Epithelial cell of esophagus (primary cell): ENCODE data around the gene OGDHL.

ENCODE experiments used
- DNase-seq: peaks from one replicate; pipeline ENCODE4 v3.0.0; 2010; ENCODE audit warnings: low read depth
- H3K4me3 ChIP-seq: 2 replicates; pipeline ENCODE4 v1.5.1; 2011; ENCODE audit warnings: mild to moderate bottlenecking, low read length, control low read depth
- TF ChIP-seq, protein P1 (sequence below): IDR thresholded peaks from 2 replicates; pipeline ENCODE4 v1.5.1; 2011; ENCODE audit warnings: low read depth, mild to moderate bottlenecking, low read length, control low read depth, inconsistent platforms; ENCODE audit not compliant: insufficient read depth; ENCODE audit errors: missing control alignments

The OGDHL gene

DNA sequence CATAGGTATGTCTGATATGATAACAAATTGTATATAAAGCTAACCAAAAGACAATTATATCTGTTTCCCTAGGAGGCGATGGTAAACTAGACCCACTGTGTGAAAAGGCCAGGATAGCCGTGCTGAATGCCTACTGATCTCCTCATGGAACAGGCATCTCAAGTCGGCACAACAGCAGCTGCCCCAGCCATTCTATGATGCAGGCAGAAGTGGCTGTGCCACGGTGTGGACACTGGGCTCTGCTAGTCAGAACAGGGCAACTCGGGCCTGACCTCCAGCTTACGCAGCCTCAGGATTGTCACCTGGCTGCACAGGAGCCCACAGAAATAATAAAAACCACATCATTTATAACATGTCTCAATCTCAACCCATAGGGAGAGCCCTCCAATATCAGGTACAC is 67.7 kb downstream of the OGDHL start:
- DNase-seq, result no peak
- H3K4me3 ChIP-seq, result no peak overlapping the region
- TF ChIP-seq, protein P1, sequence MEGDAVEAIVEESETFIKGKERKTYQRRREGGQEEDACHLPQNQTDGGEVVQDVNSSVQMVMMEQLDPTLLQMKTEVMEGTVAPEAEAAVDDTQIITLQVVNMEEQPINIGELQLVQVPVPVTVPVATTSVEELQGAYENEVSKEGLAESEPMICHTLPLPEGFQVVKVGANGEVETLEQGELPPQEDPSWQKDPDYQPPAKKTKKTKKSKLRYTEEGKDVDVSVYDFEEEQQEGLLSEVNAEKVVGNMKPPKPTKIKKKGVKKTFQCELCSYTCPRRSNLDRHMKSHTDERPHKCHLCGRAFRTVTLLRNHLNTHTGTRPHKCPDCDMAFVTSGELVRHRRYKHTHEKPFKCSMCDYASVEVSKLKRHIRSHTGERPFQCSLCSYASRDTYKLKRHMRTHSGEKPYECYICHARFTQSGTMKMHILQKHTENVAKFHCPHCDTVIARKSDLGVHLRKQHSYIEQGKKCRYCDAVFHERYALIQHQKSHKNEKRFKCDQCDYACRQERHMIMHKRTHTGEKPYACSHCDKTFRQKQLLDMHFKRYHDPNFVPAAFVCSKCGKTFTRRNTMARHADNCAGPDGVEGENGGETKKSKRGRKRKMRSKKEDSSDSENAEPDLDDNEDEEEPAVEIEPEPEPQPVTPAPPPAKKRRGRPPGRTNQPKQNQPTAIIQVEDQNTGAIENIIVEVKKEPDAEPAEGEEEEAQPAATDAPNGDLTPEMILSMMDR, result no peak

DNA sequence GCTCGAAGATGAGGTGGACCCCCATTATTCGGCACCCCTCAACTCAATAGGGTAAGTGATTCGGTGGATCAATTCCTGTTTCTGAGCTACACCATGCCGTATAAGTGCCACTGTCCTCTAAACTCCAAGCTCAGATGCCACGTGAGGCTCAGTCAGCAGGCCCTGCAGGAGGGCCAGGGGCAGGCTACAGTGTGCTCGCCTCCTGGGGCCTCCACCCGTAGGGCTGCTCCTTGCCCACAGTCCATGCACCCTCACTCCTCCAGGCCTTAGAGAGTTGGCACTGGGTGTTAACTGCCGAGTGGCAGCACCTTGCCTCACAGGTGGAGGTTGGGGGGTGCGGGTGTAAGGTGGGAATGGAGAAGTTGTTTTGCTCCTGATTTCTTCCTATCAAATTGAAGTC is 70.5 kb downstream of the OGDHL start:
- no peak for DNase-seq
- no peak overlapping the region for H3K4me3 ChIP-seq
- TF ChIP-seq, protein P1, result no peak

DNA sequence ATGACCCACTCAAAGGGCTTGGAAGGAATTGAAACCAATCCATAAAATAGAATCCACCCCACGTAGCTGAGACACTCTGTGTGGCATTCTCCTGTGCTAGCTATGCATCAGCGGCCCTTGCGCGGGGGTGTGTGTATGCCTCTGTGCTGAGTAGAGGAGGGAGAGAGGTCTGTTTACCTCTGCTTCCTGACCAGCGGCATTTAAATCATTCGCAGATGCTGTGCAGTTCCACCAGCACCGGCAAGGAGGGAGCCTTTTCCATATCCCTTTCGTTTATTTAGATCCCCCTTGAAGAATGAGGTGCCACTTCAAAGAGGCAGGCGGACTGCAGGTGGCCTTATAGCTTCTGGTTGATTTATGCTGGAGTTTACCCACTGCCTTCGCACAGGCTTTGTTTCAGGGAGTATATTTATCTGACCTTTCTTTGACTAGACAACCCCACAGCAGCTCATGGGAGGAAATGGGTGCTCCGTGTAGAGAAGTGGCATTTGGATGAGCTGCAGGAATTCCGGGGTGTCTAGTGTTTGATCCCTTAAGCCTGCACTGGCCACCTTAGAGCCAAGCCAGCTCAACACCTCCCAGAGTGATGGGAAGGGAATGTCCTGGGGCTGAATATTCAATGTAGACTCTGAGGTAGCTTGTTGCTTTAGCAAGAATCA is 71.3 kb downstream of the OGDHL start:
- TF ChIP-seq, protein P1, result no peak
- no peak for DNase-seq
- H3K4me3 ChIP-seq, result no peak overlapping the region

DNA sequence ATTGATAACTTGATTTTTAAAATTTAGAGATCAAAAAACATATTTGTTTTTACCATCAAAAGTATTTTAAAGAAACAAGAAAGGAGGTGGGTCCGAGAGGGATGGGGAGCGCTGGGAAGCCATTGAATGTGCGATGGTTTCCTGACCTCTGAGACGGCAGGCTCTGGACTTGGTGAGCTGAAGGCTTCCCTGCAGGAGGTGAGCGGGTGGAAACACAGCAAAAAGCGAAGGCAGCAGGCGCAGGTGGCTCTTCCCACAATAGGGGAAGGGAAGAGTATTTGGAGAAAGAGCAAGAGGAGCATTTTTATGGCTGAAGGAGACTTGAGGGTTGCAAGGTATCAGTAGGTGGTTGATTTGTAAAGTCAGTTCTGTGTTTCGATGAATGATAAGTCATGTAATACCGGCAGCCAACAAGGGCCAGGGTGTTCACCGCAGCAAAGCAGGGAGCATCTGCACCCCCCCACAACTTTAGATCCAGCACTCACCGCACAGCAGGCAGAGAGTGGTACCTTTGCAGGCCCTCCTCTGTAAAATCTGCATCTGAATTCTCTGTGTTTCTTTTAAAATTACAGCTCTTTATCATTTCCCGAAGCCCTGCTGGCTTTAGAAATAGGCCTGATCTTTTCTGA is 72.1 kb downstream of the OGDHL start:
- TF ChIP-seq, protein P1, result no peak
- no peak for DNase-seq
- no peak overlapping the region for H3K4me3 ChIP-seq

DNA sequence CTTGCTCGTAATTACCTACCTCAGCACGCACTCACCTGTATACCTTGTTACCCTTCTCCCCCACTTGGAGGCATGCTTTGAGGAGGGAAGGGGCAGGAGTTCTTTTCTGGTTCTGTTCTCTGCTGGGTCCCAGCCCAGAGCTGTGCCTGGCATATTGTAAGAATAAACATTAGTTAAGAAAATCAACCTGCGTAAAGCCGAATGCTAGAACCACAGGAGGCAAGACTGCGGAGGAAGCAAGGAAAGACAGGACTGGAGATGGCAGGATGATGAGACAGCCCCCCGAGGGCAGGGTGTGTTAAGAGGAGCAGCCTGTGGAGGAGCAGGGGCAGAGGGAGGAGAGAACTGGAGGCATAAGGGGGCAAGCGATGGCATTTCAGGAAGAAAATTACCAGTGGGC is 73.2 kb downstream of the OGDHL start:
- TF ChIP-seq, protein P1, result no peak
- peak; percentile 27 for DNase-seq
- H3K4me3 ChIP-seq, result no peak overlapping the region

DNA sequence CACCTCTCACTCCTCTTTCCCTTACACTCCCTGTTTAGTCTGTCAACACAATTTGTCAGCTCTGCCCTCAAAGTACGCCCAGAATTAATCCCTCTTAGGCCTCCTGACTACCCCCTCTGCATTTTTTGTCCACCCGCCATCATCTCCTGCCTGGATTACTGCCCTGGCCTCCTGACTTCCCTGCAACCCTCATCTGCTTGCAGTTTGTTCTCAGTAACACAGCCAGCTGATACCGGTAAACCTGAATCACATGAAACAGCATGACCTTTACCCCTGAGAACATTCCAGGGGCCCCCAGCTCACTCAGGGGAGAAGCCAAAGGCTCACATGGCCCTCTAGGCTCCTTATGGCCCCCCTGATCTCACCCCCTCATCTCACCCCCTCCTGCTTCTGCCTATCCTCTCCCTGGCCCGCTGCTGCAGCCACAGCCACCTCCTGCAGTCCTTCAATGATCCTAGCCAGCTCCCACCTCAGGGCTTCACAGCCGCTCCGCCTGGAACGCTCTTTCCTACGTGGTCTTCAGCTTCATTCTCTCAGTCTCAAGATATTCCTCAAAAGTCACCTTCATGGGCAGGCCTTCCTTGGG is 73.8 kb downstream of the OGDHL start:
- TF ChIP-seq, protein P1, result no peak
- no peak for DNase-seq
- no peak overlapping the region for H3K4me3 ChIP-seq
